NCI-H1092 treated with DMSO at 0.1 percent for 48 hours (cell line): ENCODE results near the gene IL1RL2.

Source experiments
- DNase-seq: peaks from one replicate; lab custom pipeline; 2025; lab: John Stamatoyannopoulos, UW

IL1RL2 gene

DNA sequence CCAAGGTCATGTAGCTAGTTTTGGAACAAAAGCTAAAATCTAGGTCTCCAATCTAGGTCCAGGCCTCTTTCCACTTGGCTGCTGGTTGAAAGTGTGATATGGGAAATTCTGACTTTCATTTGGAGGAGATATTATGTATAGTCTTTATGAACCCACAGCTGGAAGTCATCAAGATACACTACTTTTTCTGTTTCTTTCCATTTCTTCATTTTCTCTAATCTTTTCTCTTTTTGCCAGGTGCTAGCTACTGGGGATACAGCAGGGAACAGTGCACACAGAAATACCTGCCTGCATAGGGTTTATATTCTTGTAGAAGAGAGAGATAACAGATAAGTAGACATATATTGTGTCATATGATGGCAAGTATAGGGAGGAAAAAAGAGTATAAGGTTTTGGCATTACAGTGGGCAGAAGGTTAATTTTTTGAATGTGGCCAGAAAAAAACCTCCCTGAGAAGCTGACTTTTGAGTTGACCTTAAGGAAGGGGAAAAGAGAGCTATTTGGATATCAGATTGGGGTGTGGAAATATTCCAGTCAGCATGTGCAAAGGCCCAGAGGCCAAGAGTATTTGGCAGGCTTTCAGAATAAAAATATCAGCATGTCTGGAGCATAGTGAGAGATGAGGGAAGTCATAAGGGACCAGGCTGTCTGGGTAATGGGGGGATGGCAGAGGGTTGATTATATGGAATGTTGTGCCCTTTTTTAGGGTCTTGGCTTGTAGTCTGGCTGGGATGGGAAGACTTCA lies 28.6 kb upstream of the IL1RL2 start:
- DNase-seq: no peak

DNA sequence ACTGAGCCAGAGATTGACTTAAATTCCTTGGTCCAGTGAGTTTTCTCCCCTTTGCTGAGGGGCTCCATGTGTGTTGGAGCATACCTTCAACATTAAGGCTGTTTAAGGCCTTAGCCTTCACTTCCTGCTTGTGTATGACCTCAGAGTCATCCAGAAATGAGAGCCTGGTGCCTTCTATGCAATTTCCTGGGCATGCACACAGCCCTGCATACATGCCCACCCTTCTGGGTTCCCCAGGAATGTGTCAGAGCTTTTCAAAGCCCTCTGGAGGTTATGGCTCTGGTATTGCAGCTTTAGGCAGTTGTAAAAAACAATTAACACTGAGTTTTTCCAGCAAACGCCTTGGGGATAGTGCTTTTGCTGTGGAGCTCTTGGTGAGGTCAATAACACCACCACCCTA lies 27.5 kb upstream of the IL1RL2 start:
- no peak for DNase-seq

DNA sequence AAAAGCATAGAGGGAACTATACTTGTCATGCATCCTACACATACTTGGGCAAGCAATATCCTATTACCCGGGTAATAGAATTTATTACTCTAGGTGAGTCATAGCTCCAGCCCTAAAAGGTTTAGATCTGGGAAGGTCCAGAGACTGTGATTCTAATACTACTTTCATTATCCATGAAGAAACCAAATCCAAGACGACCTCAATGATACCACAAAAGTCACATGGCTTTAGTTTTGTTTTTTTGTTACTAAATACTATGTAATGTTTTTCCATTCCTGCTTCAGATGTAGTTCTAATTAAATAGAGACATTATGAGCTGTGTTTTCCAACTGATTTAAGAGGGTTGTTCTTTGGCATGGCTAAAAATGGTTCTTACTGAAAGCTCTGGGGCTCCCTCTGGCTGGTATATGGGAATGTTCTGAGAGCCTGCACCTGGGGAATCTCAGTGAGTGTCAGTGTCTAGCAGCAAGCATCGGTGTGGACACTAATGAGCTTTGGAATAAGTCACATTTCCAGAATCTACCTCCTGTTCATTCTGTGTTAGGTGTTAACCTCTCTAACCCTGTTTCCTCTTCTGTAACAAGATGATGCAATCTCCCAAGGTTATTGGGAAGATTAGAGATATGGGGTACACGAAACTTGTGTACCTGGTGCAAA lies 20.5 kb upstream of the IL1RL2 start:
- DNase-seq: no peak

DNA sequence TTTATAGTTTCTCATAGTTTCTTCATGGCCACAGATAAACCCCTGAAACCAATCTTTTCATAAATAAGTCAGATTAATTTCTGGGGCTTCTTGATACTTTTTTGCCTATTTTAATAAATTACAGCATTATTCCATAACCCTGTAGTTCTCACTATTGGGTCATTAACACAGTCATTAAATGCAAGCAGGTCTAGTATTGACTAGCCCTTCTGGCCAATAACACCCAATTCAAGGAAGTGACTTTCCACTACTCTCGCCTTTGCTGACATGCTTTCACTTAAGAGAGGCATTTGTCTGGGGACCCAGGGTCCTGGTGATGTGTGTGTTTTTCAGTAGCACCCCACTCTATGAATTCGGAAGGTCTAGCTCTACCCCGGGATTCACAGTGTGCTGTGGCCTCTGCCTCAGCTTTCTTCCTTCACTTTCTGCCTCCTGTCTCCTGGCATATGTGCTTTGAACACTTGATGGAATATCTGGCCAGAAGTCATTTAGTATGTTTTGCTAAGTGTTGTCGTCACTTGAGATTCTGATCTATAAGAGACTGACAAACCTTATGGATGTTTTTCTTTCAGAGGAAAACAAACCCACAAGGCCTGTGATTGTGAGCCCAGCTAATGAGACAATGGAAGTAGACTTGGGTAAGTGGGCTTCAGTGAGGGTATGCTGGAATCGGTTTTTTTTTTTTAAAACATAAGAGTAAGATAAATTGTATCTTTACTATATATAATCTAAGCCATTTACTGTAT lies 18.6 kb upstream of the IL1RL2 start:
- DNase-seq: no peak

DNA sequence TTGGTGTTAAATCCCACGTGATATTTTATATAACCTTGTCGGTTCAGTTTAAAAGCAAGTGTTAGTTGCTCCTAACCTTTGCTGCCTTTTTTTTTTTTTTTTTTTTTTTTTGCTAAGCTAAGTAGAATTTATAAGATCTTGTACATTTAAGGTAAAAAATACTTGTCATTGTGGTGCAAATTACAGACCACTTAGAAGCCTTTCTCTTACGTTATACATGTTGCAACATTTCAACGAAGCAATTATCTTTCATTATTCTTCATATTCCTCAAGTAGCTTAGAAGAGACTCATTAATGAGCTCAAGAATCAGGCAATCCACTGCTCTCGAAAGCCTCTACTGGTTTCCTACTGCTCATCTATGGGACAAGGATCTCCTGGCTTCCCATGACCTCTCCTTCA lies 14.9 kb upstream of the IL1RL2 start:
- DNase-seq: no peak

DNA sequence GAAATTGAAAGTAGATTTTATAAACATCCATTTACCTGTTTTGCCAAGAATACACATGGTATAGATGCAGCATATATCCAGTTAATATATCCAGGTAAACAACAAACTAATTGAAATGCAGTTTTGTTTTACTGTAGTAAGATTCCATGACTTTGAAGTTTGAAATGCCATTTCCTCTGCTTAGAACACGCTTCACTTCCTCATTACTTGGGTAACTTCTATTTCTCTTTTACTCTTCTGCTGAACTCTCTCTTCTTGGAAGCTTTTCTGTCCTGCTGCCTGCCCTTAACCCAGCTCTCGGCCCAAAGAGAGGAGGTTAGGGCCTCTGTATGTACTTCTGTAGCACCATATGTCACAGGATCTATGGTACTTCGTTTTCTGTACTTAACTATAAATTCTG lies 14.1 kb upstream of the IL1RL2 start:
- DNase-seq: no peak

DNA sequence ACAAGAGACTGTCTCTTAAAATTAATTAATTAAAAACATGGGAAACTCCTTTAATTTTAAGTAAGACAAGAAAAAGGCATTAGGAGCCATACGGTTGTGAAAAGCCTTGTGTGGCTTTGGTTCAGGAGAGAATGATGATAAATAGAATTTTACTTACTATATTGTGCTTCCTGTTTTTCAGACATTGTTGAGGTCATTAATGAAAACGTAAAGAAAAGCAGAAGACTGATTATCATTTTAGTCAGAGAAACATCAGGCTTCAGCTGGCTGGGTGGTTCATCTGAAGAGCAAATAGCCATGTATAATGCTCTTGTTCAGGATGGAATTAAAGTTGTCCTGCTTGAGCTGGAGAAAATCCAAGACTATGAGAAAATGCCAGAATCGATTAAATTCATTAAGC lies 10.7 kb upstream of the IL1RL2 start:
- DNase-seq: no peak

DNA sequence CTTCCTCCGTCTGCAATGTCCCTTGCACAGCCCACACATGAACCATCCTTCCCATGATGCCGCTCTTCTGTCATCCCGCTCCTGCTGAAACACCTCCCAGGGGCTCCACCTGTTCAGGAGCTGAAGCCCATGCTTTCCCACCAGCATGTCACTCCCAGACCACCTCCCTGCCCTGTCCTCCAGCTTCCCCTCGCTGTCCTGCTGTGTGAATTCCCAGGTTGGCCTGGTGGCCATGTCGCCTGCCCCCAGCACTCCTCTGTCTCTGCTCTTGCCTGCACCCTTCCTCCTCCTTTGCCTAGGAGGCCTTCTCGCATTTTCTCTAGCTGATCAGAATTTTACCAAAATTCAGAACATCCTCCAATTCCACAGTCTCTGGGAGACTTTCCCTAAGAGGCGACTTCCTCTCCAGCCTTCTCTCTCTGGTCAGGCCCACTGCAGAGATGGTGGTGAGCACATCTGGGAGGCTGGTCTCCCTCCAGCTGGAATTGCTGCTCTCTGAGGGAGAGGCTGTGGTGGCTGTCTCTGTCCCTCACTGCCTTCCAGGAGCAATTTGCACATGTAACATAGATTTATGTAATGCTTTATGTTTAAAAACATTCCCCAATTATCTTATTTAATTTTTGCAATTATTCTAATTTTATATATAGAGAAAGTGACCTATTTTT lies 8.9 kb upstream of the IL1RL2 start:
- no peak for DNase-seq

DNA sequence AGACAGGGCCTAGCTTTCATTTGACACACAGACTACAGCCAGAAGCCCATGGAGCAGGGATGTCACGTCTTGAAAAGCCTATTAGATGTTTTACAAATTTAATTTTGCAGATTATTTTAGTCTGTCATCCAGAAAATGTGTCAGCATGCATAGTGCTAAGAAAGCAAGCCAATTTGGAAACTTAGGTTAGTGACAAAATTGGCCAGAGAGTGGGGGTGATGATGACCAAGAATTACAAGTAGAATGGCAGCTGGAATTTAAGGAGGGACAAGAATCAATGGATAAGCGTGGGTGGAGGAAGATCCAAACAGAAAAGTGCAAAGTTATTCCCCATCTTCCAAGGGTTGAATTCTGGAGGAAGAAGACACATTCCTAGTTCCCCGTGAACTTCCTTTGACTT lies 7.8 kb upstream of the IL1RL2 start:
- no peak for DNase-seq

DNA sequence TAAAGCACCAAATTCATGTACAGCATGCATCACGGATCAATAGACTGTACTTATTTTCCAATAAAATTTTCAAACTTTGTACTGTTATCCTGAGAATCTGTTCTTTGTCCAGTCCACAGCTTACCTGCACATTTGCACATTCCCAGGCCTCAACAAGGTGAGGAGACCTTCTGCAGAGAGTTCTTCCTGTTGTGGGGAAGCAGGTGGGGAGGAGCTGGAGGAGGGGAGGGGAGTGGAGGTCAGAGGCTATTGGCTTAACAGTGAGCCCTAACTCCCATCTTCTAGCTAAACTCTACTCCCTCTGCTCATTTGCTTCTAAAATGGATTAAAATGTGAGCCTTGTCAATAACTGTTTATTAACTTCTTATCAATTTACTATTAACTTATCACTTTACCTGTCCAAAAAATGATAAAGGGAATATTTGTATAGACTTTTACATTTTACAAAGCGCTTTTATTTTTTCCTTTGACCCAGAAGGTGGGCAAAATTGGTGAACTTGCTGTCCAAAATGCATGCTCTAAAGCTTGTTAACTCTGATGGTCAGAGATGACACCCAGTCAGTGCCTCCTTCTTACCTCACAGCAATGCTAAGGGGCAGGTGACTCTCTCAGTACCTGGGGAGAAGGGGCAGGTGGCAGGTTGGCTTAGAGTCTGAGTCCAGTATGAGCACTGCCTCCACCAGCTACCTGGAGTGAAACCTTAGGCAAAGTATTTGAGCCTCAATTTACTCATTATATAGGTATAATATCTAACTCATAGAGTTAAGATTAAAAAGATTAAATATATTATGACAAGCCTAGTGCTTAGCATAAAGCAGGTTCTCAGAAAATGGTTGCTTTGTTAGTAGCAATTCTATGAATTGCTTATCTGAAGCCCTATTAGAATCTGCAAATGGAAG lies 6.8 kb upstream of the IL1RL2 start:
- no peak for DNase-seq

DNA sequence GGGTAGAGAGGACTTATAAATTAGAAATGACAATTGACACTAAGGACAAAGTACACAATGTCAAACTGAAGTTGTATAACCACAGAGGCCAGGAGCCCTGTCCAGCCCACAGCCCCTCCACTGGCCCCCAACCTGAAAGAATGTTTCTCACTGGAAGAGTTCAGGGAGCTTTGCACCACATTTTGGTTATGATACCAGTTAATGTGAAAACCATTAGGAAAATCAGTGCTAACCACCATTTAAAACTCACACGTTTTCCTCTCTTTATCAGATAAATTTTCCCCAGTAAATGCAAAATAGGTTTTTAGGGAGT lies 6.2 kb upstream of the IL1RL2 start:
- no peak for DNase-seq

DNA sequence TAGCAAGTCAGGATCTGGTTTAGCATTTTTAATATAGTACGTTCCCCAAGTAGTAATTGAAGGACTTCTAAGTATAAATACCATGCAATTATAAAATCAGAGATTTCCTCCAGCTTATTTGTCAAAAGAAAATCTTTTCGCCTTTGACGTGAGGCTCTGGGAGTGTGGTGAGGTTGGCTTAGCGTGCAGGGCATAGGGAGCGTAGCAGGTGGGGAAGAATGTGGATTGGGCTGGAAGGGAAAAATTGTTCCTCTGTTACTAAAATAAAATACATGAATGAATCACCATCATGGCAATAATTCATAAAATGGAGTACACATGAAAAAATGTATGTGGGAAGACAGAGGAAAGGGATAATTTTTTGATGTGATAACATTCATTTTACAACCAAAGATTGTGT lies 5.4 kb upstream of the IL1RL2 start:
- DNase-seq: no peak

DNA sequence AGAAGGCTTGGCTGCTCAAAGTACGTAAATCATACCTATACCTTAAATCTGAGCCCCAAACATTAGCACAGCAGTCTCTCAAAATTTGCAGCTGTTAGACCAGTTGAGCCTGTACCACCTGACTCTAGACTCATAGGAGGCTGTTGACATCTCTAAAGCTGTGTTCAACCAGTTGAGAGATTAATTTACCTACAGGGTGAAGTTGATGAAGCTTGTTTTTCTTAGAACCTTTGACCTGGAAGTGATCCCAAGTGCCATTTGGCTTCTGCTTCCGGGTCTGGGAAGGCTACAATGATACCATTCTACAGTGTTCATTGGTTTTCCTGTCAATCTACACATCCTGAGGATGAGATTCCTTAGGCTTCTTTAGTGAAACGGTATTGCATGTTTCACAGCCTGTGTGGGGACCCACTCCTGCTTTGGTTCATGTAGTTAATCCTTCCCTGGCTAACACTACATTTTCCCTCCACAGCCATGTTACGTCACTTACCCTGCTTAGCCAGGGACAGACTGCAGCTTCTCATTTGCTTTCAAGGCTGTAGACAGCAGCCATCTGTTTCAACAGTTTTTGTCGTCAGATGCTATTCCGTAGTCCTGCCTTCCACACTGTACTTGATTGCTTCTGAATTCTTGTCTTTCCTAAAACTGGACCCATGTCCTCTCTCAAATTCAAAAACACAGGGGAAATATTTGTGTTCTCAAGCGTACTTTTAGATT lies 4.7 kb upstream of the IL1RL2 start:
- DNase-seq: no peak

DNA sequence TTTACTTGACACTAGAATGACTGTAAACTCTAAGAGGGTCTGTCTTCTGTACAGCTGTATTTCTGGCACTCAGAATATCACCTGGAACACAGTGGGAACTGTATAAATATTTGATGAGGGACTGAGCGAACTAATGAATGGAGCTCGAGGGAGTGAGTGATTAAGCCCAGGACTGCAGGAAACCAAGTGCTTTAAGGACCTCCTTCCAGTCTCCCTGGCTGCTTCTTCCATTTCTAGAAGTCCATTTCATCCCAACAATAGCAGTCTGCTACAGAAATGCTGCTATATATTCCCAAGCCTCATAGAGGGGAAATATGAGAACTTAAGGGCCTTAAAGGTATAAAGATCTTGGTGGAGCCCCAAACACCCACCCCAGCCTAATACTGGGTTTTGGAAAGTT lies 2.8 kb upstream of the IL1RL2 start:
- DNase-seq: no peak

DNA sequence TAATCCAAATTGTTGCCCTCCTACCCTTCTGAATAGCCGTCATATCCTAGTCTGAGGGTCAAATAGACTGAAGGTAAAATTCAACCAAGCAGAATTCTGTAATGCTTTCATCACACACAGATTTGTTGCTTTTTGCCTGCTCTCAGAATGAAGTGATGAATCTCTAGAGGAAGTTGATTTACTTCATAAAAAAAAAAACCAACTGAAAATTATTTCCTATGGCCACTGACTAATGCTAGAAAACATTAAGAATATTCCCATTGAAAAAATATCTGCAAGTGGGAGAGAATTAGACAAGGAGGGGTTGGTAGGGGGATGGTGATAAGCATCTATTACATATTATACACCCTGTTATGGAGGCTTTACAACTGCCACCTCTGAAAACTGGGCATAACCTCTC lies 2.3 kb upstream of the IL1RL2 start:
- no peak for DNase-seq

DNA sequence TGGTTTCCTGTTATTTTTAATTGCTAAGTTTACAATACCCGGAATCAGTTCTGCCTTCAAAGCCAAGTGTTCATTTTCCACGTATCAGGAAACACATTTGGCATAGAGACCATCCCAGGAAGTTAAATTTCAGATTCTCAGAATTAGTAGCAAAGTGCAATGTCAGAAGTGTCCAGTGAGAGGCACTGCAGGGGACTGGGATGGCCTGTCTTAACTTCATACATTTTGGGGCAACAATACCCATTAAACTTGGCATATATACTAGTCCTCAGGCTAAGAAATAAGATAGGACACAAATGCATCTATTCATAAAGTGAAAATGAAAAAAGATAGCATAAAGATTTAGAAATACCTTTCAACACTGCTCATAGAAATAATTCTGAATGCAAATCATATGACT lies 1.5 kb upstream of the IL1RL2 start:
- no peak for DNase-seq

DNA sequence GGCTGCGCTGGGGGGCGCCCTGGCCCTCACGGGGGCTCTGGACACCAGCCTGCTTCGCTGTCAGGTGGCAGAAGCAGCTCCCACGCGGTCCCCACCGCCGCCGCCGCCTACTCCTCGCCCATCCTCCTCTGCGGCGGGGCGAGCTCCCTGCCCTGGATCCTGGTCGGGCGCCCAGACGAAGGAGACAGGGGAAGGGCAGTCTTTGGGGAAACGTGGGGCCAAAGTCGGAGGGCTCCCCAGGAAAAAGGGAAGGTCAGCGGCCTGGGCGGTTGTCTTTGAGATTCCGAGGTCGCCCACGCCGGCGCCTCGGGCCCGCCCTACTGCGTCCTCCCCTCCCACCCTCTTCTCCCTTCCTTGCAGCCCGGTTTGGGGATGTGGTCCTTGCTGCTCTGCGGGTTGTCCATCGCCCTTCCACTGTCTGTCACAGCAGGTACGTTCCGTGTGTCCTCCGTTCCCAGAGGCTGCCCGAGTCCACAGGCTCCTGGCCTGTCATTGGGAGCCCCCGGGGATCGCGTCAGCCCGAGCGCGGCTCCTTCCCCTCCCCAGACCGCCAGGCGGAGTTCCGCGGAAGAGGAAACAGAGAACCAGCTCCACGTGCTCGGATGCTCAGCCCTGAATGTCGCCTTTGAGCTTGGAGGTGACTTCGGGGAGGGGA lies 800 bp downstream of the IL1RL2 start:
- no peak for DNase-seq

DNA sequence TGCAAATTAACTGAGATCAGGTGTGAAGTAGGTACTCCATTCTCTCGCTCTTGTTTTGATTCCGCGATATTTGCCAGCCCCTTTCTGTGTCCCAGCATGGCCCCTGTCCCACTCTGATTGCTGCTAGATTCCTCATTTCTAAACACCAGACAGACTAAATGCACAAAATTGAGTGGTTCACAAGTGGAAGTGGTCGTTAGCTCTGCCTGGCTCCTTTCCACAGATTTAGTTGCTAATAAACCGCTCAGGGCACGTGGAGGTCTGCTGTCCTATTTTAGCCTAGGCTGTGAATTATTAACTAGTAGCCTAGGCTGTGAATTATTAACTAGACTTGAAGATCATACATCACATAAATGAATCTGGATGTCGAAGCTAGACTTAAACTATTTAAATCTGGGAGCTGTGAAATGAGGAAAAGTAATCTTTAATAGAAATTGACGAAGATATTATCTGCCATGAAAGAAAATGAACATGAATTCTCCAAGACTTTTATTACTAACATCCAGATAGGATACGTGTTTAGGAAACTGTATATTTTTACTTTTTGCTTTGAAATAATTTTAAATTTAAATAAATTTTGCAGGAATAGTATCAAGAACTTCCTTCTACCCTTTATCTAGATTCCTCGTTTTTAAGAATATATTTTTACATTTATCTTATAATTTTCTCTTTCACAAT lies 3.7 kb downstream of the IL1RL2 start:
- no peak for DNase-seq

DNA sequence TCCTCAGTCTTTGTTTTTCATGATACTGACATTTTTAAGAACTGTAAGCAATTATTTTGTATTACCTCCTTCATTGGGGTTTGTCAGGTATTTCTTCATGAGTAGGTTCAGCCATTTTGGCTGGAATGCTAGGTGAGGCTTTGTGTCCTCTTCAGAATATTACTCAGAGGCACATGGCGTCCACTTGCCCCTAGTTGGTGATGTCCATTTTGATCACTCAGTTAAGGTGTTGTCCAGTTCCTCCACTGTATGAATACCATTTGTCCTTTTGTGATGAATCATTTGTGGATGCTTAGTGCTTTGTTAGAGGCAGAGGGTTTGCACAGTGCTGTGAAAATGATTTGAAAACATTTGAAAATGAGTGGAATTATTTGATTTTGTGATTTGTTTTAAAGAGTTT lies 4.7 kb downstream of the IL1RL2 start:
- DNase-seq: no peak

DNA sequence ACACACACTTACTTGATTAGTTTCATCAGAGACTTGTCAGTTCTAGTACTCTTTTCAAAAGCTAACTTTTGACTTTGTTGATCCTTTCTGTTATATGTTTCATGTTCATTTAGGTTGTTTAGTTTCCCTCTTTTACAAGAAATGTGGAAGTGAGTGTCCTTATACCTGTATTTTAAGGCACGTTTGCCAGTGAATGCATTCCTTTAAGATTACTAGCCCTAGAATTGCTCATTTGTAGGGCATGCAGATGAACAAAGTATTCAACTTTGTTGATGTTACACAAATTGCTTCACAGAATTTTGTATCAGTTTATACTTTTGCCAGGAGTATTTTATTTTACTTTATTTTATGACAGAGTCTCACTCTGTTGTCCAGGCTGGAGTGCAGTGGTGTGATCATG lies 6.3 kb downstream of the IL1RL2 start:
- DNase-seq: no peak
